KBM-7 (cell line): ENCODE measurements around the gene BCAM.
"Not testable (repeated sequence)": the region's sequence is repeated elsewhere in the genome, so short reads cannot be mapped to it uniquely, and the experiment has no call there.

Experiments
- DNase-seq: peaks from one replicate; pipeline ENCODE4 v3.0.0-alpha.2; 2015
- in situ Hi-C: fragments of 300-500 bp; cut with MboI; formaldehyde crosslinking; loops from 2 replicates; pipeline ENCODE4 v1.14.3; 2020; ENCODE audit warnings: low sequenced_read_pairs, low pct_unique_long_range_greater_than_20kb, mixed read lengths

Gene BCAM

GRCh38 chr19:44813070-44813840 is 4.4 kb downstream of the BCAM start:
- DNase-seq: no peak
- in situ Hi-C loops: no loop called here

DNA sequence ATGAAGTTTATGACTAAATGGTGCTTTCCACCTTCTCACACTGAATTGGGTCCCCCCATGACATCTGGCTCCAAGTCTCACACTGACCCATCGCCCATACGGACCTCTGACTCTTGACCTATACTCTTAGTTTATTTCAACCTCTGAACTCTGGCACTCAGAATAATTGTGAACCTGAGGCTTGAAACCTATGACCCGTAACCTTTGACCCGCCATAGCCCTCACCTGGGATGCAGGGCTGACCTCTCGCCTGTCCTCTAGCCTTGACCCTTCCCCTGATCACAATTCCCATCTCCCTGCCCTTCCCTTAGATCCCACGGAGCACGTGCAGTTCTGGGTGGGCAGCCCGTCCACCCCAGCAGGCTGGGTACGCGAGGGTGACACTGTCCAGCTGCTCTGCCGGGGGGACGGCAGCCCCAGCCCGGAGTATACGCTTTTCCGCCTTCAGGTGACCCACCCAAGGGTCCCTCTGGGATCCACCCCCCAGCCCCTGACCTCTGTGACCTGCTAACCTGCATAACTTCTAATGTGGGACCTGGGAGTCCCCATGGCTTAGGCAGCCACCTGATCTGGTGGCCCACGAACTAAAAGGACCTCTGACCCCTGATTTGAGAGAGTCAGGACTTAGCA is 5.1 kb downstream of the BCAM start:
- in situ Hi-C loops: no loop called here
- no peak for DNase-seq

DNA sequence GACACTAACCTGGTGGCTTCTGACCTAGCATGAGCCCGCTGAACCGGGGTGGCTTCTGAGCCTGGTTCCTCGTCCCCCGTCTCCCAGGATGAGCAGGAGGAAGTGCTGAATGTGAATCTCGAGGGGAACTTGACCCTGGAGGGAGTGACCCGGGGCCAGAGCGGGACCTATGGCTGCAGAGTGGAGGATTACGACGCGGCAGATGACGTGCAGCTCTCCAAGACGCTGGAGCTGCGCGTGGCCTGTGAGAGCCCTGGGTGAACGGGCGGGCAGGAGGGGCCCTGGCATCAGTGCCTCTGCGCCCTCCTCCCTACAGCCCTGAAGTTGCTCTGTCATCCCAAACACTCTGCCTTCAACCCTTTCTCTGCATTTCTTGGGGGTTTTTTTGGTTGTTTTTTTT is 5.6 kb downstream of the BCAM start:
- in situ Hi-C loops: no loop called here
- no peak for DNase-seq

GRCh38 chr19:44816301-44816700 is 7.4 kb downstream of the BCAM start:
- DNase-seq: no peak
- in situ Hi-C loops: no loop called here

DNA sequence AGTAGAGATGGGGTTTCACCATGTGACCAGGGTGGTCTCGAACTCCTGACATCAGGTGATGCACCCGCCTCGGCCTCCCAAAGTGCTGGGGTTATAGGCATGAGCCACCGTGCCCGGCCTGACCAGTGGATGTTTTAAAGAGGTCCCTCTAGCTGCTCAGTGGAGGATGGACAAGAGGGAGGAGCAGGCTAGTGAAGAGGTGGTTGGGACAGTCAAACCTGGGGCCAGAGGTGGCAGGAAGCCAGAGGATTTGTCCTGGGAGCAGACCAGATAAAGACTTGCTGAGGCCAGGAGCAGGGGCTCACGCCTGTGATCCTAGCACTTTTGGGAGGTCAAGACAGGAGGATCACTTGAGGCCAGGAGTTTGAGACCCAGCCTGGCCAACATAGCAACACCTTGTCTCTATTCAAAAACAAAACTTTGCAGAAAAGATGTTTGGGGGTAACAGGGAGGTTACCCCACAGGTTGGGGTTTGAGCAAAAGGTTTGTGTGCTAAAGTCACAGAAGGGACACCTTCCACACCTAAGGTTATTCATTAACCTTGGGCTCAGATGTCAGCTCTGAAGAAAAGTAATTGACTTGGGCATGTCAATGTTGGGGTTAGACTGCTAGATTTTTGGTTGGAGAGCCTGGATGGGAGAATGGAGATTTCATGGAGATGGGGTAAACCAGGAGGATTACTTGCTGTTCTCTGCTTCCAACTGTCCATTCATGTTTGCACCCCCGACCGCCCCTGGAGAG is 9.0 kb downstream of the BCAM start:
- in situ Hi-C loops: no loop called here
- no peak for DNase-seq

GRCh38 chr19:44818466-44819031 is 9.6 kb downstream of the BCAM start:
- in situ Hi-C loops: no loop called here
- DNase-seq: no peak

- DNase-seq: no peak
- in situ Hi-C loops: no loop called here
These were observed 10.4 kb downstream of the BCAM start for GRCh38 chr19:44819246-44819832.

DNA sequence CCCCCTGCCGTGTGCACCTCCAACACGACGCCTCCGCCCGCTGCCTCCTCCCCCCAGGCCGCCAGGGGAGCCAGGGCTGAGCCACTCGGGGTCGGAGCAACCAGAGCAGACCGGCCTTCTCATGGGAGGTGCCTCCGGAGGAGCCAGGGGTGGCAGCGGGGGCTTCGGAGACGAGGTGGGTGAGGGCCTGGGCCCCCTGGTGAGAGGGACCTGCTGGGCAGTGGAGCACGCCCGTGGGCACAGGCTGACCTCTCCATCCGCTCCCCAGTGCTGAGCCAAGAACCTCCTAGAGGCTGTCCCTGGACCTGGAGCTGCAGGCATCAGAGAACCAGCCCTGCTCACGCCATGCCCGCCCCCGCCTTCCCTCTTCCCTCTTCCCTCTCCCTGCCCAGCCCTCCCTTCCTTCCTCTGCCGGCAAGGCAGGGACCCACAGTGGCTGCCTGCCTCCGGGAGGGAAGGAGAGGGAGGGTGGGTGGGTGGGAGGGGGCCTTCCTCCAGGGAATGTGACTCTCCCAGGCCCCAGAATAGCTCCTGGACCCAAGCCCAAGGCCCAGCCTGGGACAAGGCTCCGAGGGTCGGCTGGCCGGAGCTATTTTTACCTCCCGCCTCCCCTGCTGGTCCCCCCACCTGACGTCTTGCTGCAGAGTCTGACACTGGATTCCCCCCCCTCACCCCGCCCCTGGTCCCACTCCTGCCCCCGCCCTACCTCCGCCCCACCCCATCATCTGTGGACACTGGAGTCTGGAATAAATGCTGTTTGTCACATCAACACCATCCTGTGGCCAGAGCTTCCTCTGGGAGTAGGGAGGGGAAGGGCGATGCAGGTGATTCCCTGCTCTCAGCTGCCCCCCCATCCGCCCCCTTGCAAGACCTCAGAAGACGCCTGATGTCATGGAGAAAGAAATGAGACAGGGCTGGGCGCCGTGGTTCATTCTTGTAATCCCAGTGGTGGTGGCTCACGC is 12.0 kb downstream of the BCAM start:
- in situ Hi-C loops: no loop called here
- DNase-seq: no peak

- in situ Hi-C loops: no loop called here
- DNase-seq: no peak
These were observed 13.3 kb downstream of the BCAM start for GRCh38 chr19:44822177-44822576.

GRCh38 chr19:44822670-44823372 is 13.9 kb downstream of the BCAM start:
- no peak for DNase-seq
- in situ Hi-C loops: no loop called here

DNA sequence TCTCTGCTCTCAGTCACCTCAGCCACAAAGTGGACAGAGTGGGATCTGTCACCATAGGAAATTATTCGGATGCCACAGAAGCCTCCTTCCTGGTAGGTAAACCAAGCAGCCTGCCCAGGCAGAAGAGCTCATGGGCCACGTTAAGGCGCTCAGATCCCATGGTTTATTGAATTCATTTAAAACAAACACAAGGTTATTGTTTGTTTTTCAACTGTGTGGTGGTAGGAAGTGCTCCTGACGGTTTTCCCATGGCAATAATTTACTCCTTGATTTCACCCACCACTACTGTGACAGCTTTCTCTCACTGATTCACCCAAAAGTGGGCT is 14.4 kb downstream of the BCAM start:
- in situ Hi-C loops: no loop called here
- no peak for DNase-seq

DNA sequence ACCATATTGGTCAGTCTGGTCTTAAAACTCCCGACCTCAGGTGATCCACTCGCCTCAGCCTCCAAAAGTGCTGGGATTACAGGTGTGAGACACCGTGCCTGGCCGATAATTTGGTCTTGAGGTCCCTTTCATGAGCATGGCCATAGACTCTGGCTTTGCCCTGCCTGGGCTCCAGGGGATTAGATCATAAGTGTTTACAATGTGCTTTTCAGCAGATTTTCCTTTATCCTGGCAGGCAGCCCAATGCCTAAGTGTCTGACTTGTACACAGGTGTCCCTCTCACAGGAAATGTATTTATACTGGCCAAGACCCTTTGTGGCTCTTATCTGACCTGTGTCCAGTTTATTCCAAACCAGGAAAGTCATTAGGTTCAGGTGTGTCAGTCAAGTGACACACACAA is 15.9 kb downstream of the BCAM start:
- DNase-seq: no peak
- in situ Hi-C loops: no loop called here

- in situ Hi-C loops, DNase-seq: not testable (repeated sequence)
These were observed 24.0 kb downstream of the BCAM start for GRCh38 chr19:44832875-44833274.

- DNase-seq, in situ Hi-C loops: not testable (repeated sequence)
These were observed 25.5 kb downstream of the BCAM start for GRCh38 chr19:44834399-44834798.

DNA sequence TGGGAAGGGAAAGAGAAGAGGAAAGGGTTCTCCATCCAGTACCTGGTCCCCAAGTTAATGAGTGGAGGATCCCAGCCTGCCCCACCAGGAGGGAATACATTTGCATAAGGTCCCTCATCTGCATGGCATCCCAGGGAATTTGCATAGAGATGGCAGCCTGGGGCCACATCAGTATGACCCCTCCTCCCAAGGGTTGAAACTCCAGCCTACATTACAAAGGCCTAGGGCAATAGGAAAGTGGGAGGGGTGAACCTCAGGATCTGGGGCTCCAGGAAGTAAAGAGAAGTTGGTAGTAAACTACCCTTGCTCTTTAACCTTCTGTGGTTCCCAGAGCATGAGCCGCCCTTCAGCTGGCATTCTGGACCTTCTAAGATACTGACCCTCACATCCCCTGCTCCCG is 30.4 kb downstream of the BCAM start:
- in situ Hi-C loops: no loop called here
- DNase-seq: no peak

DNA sequence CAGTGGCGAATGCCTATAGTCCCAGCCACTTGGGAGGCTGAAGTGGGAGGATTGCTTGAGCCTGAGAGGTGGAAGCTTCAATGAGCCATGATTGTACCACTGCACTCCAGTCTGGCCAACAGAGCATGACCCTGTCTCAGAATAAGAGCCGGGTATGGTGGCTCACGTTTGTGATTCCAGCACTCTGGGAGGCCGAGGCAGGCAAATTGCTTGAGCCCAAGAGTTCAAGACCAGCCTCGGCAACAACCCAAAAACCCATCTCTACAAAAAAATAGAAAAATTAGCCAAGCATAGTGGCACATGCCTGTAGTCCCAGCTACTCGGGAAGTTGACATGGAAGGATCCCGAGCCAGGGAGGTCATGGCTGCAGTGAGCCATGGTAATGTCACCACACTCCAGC is 31.9 kb downstream of the BCAM start:
- no peak for DNase-seq
- in situ Hi-C loops: no loop called here

DNA sequence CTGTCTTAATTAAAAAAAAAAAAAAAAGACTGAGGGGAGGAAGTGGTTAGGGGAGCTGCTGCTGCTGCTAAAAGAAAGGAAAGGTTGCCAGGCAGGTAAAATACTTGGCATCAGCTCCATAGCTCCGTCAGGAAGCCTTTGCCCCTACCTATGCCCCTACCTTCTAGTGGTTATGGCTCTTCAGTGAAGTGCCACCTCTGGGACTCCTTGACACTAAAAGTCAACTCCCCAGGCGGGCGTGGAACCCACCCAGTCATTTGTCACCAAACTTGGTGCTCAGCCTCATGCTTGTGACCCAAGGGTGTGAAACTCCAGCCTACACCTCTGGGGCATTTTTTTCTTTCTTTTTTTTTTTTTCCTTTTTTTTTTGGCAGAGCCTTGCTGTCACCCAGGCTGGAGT is 32.3 kb downstream of the BCAM start:
- DNase-seq: no peak
- in situ Hi-C loops: no loop called here

GRCh38 chr19:44845286-44845611 is 36.3 kb downstream of the BCAM start:
- in situ Hi-C loops: no loop called here
- no peak for DNase-seq
